Cardiac muscle cell (in vitro differentiated cells and primary cell): ENCODE measurements around the gene EEF1AKMT1. TPM values are rescaled to one million over a fixed set of nuclear protein-coding genes. Genes with fewer than 3 reads are reported as not detected.

Experiments
- DNase-seq, 2 donors: peaks; one replicate each; pipeline versions ENCODE4 v3.0.0 to v3.0.0-alpha.2; 2010 to 2017; ENCODE audit warnings: low read depth in 1 of 2, low spot score in 1 of 2
- H3K27ac ChIP-seq: fragments of 200-600 bp; sonication (generic); 2 replicates; pipeline ENCODE4 v1.5.1; 2016
- H3K27me3 ChIP-seq: fragments of 200-600 bp; sonication (generic); 2 replicates; pipeline ENCODE4 v1.6.0; 2016; ENCODE audit warnings: control low read depth
- H3K36me3 ChIP-seq: fragments of 200-600 bp; sonication (generic); 2 replicates; pipeline ENCODE4 v1.5.1; 2016; ENCODE audit warnings: control low read depth
- H3K4me1 ChIP-seq: fragments of 200-600 bp; sonication (generic); 2 replicates; pipeline ENCODE4 v1.8.1; 2017; ENCODE audit warnings: low read depth, mild to moderate bottlenecking, mixed run types
- H3K4me3 ChIP-seq: fragments of 200-600 bp; sonication (generic); 2 replicates; pipeline ENCODE4 v1.5.1; 2016; ENCODE audit warnings: mild to moderate bottlenecking
- H3K9me3 ChIP-seq: fragments of 200-600 bp; sonication (generic); 2 replicates; pipeline ENCODE4 v1.5.1; 2017; ENCODE audit warnings: low read depth, mild to moderate bottlenecking, control low read depth
- polyA plus RNA-seq: library from polyadenylated mRNA; unstranded; fragments of >200 nt; fragmentation: Nextera tagmentation; extraction: Ambion mirVana; gene quantifications from 2 replicates; pipeline ENCODE4 v1.2.1, GENCODE V29; 2016
- total RNA-seq: library from RNA; depleted of rRNA; stranded (reverse); fragments of >200 nt; gene quantifications from 2 replicates; pipeline ENCODE4 v1.2.3, GENCODE V29; 2016
- TF ChIP-seq, protein P1 (sequence below): IDR thresholded peaks from 2 replicates; pipeline ENCODE4 v1.5.1; 2012; ENCODE audit warnings: low read depth, mild to moderate bottlenecking, low read length

Gene EEF1AKMT1
- total and polyA plus RNA-seq, 2 experiments from 2014 or later = 7.2 to 11.5 TPM

DNA sequence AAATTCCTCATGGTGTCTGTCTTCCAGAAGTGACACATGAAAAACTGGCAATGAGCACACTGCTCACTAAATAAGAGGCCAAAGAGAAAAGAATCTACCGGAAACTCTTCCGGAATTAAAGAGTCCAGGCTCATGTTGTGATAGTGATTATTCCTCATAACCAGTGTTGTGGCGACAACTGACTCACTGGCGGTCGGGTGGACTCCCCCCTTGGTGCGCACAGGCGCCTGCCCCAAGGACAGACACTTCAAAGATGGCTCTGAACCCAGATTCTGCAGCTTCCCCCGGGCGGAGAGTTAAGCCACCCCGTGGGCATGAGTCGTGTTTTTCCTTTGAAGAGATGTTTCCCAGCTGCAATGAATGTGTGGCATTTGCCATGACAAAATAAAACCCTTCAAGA is 60.0 kb downstream of the EEF1AKMT1 start:
- TF ChIP-seq, protein P1, sequence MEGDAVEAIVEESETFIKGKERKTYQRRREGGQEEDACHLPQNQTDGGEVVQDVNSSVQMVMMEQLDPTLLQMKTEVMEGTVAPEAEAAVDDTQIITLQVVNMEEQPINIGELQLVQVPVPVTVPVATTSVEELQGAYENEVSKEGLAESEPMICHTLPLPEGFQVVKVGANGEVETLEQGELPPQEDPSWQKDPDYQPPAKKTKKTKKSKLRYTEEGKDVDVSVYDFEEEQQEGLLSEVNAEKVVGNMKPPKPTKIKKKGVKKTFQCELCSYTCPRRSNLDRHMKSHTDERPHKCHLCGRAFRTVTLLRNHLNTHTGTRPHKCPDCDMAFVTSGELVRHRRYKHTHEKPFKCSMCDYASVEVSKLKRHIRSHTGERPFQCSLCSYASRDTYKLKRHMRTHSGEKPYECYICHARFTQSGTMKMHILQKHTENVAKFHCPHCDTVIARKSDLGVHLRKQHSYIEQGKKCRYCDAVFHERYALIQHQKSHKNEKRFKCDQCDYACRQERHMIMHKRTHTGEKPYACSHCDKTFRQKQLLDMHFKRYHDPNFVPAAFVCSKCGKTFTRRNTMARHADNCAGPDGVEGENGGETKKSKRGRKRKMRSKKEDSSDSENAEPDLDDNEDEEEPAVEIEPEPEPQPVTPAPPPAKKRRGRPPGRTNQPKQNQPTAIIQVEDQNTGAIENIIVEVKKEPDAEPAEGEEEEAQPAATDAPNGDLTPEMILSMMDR = no peak
- Histone ChIP-seq H3K27me3 (no peaks in the 10 kb centered on the region), H3K36me3 (no peaks in the 10 kb centered on the region), H3K27ac (no peak overlapping the region), H3K9me3 (no peaks in the 10 kb centered on the region), H3K4me3 (no peak overlapping the region), H3K4me1 (peaks cover 24% of the 10 kb centered on the region)
- peak in 1 of 2 donors; percentile 52 for DNase-seq

DNA sequence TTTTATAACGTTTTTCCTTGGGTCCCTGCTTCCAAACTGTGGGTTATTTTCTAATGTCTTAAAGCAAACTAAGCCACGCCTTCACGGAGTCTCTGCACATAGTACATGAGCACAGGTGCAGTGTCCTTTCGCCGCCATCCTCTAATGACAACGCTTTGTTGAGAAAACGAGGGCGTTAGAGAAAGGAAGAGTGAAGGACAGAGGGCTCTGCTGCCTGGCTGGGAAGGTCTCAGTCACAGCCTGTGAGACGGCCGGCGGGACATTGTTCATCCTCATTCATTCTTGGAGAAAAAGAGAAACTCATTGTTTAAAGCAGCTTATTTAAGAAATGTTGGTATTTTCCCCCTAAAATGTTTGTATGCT is 60.8 kb downstream of the EEF1AKMT1 start:
- no peaks in the 10 kb centered on the region for H3K27me3 ChIP-seq
- H3K9me3 ChIP-seq = no peaks in the 10 kb centered on the region
- no peak overlapping the region for H3K4me3 ChIP-seq
- no peak overlapping the region for H3K27ac ChIP-seq
- no peaks in the 10 kb centered on the region for H3K36me3 ChIP-seq
- peak in 1 of 2 donors; percentile 23 for DNase-seq
- TF ChIP-seq, protein P1 = no peak
- H3K4me1 ChIP-seq = peaks cover 24% of the 10 kb centered on the region

DNA sequence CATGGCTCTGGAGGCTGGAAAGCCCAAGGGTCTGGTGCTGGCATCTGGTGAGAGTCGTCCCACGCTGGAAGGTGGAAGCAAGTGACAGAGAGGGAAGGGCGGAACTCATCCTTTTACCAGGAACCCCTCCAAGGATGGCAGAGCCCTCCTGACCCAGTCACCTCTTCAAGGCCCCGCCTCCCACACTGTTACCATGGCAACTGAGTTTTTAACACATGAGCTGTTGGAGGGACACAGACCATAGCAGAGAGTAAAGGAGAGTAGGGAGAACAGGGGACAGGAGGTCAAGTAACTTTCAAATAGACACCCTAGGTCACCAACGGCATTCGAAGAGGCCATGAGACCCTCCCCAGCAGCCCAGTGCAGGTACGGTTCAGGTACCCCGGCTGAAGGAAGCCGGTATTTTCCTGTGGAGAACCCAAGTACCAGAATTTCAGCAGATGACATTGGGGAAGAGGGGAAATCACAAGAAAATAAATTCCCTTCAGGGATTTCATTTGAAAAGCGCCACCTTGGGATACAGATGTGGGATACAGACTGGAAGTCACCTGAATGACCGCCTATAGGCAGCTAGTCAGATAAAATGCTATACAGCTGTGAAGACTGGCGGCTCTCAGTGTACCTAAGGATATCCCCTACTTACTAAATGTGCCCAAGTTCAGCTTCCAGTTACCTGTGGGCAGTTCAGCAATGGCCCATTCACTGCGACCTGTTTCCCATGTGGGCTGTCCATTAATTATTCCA is 62.3 kb downstream of the EEF1AKMT1 start:
- Histone ChIP-seq H3K36me3 (no peaks in the 10 kb centered on the region), H3K4me3 (no peak overlapping the region)
- DNase-seq = peak in 1 of 2 donors; percentile 11

DNA sequence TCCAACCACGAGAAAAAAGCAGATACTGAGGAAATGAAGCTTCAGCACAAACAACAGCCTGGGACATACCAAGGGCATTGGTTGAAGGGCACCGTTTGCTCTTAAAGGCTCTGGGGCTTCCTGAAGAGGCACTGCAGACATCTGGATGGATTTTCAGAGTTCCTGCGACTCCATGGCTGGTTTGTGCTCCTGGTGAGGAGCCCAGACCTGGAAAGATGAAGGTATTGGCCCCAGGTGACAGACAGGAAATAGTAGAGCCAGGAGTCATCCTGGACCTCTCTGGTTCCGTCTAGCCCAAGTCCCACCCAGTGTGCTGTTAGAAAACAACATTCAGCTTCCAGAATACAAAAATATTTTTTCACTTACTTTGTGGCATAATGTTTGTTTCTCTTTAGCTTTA is 64.0 kb downstream of the EEF1AKMT1 start:
- Histone ChIP-seq H3K27me3 (no peaks in the 10 kb centered on the region), H3K4me1 (peaks cover 13% of the 10 kb centered on the region), H3K9me3 (no peaks in the 10 kb centered on the region), H3K27ac (no peak overlapping the region), H3K4me3 (no peak overlapping the region), H3K36me3 (no peaks in the 10 kb centered on the region)
- DNase-seq = no peak
- TF ChIP-seq, protein P1 = no peak

More for the DNA sequence above, 62.3 kb downstream of the EEF1AKMT1 start:
- Histone ChIP-seq H3K27me3 (no peaks in the 10 kb centered on the region), H3K27ac (no peak overlapping the region), H3K4me1 (peaks cover 17% of the 10 kb centered on the region), H3K9me3 (no peaks in the 10 kb centered on the region)
- TF ChIP-seq, protein P1 = no peak

DNA sequence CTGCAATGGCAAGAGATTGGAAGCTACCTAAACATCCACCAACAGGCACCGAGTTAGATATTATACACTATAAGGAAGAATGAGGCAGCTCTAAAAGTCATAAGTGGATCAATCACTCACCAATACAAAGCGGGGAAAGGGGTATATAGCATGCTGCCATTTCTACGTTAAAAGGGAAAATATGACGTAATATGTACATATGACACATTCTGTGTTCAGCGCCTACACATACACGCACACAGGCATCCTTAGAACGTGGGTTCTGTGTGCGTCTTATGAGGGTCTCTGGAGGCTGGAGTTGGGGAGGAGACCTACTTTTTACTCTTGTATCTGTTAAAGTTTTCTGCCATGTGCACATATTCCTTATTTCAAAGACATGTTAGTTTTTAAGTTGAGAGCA is 64.4 kb downstream of the EEF1AKMT1 start:
- TF ChIP-seq, protein P1 = no peak
- Histone ChIP-seq H3K27ac (no peak overlapping the region), H3K9me3 (no peaks in the 10 kb centered on the region), H3K4me1 (peaks cover 13% of the 10 kb centered on the region), H3K27me3 (no peaks in the 10 kb centered on the region), H3K36me3 (no peaks in the 10 kb centered on the region), H3K4me3 (no peak overlapping the region)
- DNase-seq = no peak
